NCI-H146 (cell line): Measurements from ENCODE around the gene CCN6.
"Not testable (repeated sequence)": the region's sequence is repeated elsewhere in the genome, so short reads cannot be mapped to it uniquely, and the experiment has no call there.

Experiments used
- DNase-seq: peaks from one replicate; lab custom pipeline; 2025; lab: John Stamatoyannopoulos, UW

Gene CCN6

DNA sequence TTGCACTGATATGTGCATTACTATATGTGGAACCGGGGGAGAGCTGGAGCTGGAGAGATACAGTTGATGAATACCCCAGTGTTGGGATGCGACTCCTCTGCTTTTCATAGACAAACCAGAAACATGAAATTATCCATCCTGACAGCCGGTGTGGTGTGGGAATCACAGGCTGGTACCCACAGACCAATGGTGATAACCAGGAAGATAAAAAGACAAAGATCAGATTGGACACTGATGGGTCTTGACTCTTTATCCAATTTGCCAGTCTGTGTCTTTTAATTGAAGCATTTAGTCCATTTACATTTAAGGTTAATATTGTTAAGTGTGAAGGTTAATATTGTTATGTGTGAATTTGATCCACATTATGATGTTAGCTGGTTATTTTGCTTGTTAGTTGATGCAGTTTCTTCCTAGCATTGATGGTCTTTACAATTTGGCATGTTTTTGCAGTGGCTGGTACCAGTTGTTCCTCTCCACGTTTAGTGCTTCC, 2.6 kb upstream of the CCN6 start:
- DNase-seq, result not testable (repeated sequence)

DNA sequence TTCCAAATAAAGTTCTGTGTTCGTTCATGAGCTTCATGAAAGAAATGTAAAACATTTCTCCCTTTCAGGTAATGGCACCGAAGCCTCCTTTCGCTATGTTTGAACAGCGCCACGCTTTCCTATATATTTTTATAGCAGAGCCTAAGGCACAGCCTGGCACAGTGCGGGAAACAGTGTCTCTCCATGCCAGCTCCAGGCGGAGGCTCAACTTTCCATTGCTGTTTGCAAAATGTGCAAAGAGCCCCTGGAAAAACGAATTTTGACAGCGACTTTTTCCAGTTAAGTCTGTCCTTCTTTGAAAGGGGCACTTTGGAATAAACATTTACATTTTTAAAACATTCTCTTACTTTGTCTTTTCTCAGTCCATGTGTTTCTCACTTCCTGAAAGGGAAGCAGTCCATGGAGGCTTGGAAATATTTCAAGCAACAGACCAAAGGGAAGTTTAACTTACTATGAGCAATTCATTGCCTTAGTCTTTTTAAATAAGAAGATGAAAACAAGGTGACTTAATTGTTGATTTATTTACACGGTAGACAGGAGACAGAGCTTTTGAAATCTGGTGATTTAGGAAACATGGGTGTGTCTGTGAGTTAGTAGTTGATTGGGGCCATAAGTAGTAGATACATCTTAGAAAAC, 769 bp downstream of the CCN6 start:
- no peak for DNase-seq

DNA sequence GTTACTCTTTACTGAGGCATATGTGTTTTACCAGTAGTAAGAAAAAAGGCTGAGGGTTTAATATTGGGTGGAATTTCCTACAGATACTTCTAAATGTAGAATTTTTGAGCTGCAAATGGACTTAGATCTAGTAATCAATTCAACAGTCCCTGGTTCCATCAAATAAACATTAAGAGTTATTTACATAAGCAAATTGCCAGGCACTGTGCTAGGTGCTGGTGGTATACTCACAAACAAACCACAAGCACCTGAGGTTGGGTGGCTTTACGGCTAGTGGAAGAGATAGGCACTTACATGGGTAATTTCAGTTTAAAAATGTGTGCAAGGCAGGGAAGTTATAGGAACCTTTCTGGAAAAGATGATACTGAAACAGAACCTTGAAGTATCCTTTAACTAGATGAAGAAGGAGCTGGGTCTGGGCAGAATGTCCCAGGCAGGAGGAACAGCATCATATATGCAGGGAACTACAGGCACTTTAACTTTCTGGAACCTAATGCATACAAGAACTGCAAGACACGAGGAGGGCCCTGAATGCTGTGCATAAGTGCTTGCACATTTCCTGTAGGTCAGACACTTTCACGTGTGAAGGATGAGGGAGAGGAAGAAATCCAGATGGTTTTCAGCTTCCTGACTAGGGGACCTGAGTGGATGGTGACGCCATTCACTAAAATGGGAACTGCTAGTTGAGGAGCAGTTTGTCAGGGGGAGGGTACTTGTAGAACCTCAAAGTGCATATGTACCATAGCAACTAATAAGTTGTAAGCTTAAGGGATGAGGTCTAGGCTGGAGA, 4.5 kb downstream of the CCN6 start:
- no peak for DNase-seq

GRCh38 chr6:112061605-112062004, 7.7 kb downstream of the CCN6 start:
- no peak for DNase-seq

DNA sequence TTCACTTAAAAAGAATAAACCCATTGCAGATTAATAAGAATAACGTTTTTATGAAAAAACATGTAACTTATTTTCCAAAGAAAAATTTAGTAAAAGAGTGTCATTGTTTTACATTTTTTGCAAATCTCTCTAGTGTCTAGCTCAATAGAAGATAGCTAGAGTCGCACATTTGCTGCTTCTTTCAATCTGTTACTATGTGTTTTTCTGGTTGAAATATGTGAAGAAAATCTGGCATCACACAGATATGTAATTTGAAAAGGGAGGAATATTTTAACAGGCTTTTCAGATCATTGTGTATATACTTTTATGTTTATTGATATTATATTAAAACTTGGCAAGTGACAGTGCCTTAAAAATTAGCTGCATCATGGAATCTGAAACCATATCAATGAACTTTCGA, 9.1 kb downstream of the CCN6 start:
- DNase-seq, result no peak

GRCh38 chr6:112065426-112065986, 11.6 kb downstream of the CCN6 start:
- no peak for DNase-seq

DNA sequence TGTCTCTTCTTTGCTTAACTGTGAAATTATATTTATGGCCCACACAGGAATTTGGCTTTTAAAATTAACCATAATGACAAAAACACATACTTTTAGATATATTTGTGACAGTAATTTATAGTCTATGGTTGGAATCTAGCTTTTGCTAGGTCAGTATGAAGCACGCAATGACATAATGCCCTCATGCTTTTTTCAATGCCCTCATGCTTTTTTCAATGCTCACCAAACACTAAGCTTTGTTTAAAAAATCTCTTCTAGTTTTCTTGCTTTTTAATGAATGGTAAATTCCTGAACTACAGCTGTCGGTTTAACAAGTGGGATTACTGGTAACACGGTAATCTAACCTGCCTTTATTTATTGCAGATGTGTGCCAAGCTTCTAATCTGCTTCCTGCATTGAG, 12.7 kb downstream of the CCN6 start:
- DNase-seq, result no peak

DNA sequence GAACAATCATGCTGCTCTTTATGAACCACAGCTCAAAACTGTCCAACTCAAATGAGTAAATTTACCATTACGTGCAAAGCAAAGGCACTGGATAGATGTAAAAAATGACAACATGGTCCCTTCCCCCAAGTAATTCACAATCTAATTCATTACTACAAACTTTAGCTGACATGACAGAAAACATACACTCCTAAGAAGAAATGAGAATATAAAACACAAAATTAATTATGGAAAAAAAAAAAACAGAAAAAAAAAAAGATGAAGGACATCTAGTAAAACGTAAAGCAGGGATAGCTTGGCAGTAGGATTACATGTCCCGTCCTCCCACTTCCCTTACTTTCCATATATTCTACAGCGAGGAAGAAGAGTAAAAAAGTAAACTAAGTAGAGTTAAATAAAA, 27.7 kb downstream of the CCN6 start:
- DNase-seq, result no peak

DNA sequence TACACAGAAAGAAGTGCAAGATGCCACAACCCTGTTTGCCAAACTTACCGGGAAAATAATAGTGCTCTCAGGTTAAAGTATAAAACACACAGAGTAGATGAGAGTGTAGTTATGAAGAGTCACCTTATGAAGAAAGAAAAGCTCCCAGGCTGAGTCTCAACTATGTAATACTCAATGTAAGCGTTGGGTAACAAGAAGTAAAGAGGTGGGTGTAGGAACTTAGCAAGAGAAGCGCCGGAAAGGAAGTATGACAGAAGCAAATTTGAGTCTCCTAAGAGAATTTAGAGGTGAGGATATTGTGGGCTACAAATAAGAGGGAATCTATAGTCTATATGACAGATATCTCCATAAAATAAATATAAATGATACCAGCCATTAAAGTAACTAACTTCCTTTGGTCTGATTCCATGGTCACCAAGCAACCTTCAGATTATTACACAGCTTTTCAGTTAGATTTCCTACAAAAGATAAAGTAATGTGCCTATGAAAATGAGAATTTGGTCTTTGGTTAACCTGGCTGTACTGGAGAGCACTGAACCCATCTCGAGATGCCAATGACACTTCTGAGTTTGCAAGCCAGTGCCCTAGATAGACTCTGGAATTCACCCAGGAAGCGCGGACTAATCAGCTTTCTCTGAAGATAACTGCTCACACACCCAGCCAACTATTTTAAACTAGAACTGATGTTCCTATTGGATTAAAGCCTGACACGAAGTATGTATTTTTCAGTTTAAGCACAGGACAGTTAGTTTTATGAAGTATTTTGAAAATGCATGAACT, 31.6 kb downstream of the CCN6 start:
- DNase-seq, result no peak

GRCh38 chr6:112086744-112087135, 32.8 kb downstream of the CCN6 start:
- DNase-seq, result peak; percentile 39

DNA sequence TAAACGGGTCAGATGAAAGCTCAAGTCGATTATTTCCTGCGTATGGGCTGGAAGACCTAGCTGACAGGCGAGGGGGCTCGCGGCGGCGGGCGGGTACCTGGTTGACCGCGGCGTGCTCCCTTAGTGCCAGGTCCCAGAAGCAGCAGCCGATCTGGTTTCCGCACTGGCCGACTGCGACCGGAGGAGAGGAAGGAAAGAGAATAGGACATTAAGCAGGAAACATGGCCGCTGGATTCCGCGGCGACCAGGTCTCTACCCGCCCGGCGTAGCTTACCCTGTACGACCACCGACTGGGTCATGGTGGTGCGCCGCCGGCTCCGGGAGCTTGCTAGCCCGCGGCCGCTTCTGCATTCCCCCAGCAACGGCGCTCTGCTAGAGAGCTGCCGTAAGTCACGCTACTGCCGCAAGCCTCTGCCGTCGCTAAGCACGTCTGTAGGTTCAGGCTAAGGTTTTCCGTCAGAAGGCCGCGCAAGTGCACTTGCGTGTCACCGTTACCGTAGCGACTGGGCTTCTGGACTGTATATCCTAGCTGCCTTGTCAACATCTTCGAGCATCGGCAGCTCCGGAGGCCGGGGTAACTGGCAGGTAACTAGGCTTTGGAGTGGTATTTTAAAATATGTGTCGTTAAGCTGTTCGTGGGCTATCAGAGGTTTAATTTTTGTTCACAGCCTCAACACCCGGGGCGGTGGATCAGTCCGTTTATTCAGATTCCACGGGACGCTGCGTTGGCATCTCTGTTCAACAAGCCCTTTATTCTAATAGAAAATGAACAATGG, 33.4 kb downstream of the CCN6 start, which contains the start of the genes FAM229B and TUBE1:
TSS of gene FAM229B (plus strand) at position 456 of the 776 bp plus-strand sequence. CDS start 11,693 bp downstream, outside the sequence.
TSS of gene TUBE1 (minus strand) at position 347 of the 776 bp plus-strand sequence. CDS start at position 299, 48 bp downstream.
- peak; percentile 97 for DNase-seq

DNA sequence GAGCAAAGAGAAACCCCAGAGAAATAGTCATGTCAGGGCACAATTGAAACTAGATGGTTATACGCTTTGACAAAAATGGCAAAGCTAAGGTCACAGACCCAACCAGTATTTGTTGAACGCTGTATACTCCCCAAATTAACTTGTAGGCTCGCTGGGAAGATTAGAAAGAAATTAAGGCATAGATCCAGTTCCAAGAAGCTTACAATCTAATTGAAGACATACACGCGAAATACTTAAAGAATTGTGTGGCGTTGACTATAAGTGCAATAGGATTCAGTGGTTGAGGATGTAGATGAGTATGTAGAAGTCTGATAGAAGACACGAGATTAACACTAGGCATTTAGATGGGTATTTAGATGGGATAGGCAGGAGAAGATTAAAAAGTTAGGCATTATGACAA, 34.0 kb downstream of the CCN6 start:
- no peak for DNase-seq

GRCh38 chr6:112096901-112097300, 43.0 kb downstream of the CCN6 start:
- no peak for DNase-seq

DNA sequence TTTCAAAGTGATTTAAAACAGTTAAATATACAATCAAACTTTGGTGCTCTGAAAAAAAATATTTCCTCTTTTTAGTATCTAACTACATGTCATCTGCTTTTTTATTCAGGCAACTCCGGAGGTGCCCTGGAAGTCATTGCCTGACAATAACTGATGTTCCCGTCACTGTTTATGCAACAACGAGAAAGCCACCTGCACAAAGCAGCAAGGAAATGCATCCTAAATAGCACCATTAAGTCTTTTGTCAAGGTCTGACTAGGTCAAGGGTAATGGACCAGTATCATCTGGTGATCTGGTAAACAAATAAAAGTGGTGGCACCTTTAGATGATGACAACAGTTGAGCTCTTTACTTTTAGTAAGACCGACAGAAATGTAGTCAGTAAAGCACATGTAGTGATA, 46.7 kb downstream of the CCN6 start:
- DNase-seq, result peak; percentile 57

- DNase-seq, result not testable (repeated sequence)
Observed at GRCh38 chr6:112106026-112106425, 52.1 kb downstream of the CCN6 start.

GRCh38 chr6:112106562-112106961, 52.7 kb downstream of the CCN6 start:
- no peak for DNase-seq

GRCh38 chr6:112109262-112109661, 55.4 kb downstream of the CCN6 start:
- peak; percentile 31 for DNase-seq

- DNase-seq, result no peak
Observed at GRCh38 chr6:112113431-112113830, 59.5 kb downstream of the CCN6 start.

GRCh38 chr6:112113918-112114317, 60.0 kb downstream of the CCN6 start:
- no peak for DNase-seq

DNA sequence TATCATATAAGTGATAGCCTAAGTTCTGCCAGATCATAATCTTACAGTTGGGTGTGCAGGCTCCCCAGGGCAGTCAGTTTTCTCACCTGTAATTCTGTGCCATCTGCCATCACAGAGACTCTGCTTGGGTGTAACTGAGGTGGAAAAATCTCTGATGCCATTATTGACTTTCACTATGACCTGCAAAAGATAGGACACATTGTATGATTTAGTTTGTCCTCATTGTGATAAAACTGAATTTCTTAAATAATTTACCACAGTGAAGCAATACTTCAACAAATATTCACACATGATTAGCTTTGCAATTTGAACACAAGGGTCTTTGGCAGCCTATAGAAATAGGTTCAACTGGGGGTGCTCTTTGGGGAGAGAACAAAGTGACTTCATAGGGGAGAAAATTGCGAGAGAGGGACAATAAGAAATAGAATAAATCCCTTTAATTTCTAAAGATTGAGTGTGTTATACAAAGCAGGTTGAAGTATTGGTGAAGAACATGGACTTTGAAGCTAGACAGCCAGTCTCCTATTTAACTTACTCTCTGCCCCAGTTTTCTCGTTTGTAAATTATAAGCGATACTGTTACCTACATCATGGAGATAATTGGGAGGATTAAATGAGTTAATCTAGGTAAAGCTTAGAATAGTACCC, 60.8 kb downstream of the CCN6 start:
- no peak for DNase-seq

DNA sequence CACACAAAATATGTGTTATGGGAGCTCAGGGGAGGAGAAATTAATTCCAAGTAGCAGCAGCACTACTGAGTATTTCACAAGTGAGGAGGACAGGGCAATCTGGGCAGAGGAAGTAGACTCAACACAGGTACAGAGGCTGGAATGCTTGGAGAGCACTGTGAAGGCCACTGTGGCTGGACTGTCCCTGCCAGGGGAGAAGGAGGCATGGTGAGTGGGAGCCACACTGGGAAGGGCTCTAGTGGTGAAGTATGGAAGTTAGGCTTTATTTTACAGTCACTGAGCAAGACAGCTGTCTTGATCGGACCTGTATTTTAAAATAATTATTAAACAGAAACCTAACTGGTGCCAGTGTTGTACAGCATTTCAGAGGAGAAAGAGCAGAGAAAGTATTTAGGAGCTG, 62.3 kb downstream of the CCN6 start:
- no peak for DNase-seq
